Lower leg skin (tissue), 4 donors: ENCODE measurements around the gene MRTO4. TPM values are rescaled to one million over a fixed set of nuclear protein-coding genes. Genes with fewer than 3 reads are reported as not detected.
"Not testable (repeated sequence)": the region's sequence is repeated elsewhere in the genome, so short reads cannot be mapped to it uniquely, and the experiment has no call there.

ENCODE experiments used
- DNase-seq, 2 donors: peaks; one replicate each; pipeline ENCODE4 v3.0.0-alpha.2; 2019; ENCODE audit warnings: low spot score in 2 of 2
- H3K4me3 ChIP-seq: fragments of 200-600 bp; sonication (generic); 2 replicates; pipeline ENCODE4 v1.5.1; 2017; ENCODE audit warnings: mild to moderate bottlenecking, low read depth; ENCODE audit not compliant: poor library complexity, severe bottlenecking
- POLR2A ChIP-seq, 2 donors: fragments of 450-650 bp; IDR thresholded peaks; one replicate each; pipeline ENCODE4 v1.6.1; 2016 to 2017; ENCODE audit warnings: antibody characterized with exemption in 2 of 2, mild to moderate bottlenecking in 1 of 2, moderate library complexity in 1 of 2
- WGBS, 2 donors: methylation state at CpG; one replicate each; pipeline ENCODE4 v1.1.5; 2018; 5-methylcytosine and 5-hydroxymethylcytosine counted together
- intact Hi-C: fragments of 100-400 bp; cut with DNase I; formaldehyde crosslinking; loops from one replicate; pipeline ENCODE4 v1.15.0; 2023; ENCODE audit warnings: low total_unique reads
- total RNA-seq, 4 donors: library from RNA; depleted of rRNA; stranded (reverse); fragments of >200 nt; gene quantifications; one replicate each; pipeline ENCODE4 v1.1.0, GENCODE V29; 2016
- TF ChIP-seq, protein P1 (sequence below), 3 donors: fragments of 450-650 bp; IDR thresholded peaks; one replicate each; pipeline ENCODE4 v1.5.1; 2016; ENCODE audit warnings: antibody characterized with exemption in 3 of 3, mild to moderate bottlenecking in 3 of 3, moderate library complexity in 2 of 3

Gene MRTO4
- total RNA-seq, 4 donors from 2014 or later: 12.4 to 26.4 (median 20.9) TPM

DNA sequence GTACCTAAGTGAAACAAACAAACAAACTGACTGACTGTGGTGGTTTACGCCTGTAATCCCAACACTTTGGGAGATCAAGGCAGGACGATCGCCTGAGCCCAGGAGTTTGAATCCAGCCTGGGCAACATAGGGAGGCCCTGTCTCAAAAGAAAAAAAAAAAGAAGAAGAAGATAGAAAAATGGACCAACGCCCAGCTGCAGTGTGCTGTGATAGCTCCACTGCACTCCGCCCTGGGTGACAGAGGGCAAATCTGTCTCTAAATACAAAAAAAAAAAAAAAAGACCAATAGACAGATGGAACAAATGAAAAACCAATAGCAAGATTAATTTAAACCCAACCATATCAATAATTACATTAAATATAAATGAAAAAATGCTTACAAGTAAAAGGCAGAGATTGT, 23.0 kb downstream of the MRTO4 start:
- WGBS, 2 donors: 90 to 92% methylated on average over 5 of the region's 5 CpGs
- TF ChIP-seq, protein P1, sequence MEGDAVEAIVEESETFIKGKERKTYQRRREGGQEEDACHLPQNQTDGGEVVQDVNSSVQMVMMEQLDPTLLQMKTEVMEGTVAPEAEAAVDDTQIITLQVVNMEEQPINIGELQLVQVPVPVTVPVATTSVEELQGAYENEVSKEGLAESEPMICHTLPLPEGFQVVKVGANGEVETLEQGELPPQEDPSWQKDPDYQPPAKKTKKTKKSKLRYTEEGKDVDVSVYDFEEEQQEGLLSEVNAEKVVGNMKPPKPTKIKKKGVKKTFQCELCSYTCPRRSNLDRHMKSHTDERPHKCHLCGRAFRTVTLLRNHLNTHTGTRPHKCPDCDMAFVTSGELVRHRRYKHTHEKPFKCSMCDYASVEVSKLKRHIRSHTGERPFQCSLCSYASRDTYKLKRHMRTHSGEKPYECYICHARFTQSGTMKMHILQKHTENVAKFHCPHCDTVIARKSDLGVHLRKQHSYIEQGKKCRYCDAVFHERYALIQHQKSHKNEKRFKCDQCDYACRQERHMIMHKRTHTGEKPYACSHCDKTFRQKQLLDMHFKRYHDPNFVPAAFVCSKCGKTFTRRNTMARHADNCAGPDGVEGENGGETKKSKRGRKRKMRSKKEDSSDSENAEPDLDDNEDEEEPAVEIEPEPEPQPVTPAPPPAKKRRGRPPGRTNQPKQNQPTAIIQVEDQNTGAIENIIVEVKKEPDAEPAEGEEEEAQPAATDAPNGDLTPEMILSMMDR (IDR thresholded peaks at IDR 0.05): no peak
- no peak for TF ChIP-seq POLR2A (IDR thresholded peaks at IDR 0.05)
- DNase-seq: no peak
- H3K4me3 ChIP-seq: no peak overlapping the region
- intact Hi-C loops: no loop called here

DNA sequence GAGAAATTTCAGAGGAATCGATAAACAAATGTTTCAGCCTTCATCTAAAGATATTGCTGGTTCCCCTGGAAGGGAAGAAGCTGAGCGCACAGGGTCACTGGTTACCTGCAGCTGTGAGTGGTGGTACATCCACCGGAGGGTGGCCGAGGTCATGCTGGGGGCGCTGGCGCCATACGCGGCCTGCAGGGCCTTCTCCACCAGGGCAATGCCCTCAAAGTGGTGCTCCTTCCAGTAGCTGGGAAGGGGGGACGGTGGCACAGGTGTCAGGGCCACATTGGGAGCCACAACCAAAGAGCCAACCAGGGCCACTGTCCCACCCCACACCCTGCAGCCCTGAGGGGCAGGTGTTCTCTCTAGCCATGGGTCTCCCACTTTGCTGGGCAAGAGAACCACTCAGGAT, 32.3 kb downstream of the MRTO4 start:
- WGBS, 2 donors: 96% methylated on average over 9 of the region's 9 CpGs
- no peak overlapping the region for H3K4me3 ChIP-seq

DNA sequence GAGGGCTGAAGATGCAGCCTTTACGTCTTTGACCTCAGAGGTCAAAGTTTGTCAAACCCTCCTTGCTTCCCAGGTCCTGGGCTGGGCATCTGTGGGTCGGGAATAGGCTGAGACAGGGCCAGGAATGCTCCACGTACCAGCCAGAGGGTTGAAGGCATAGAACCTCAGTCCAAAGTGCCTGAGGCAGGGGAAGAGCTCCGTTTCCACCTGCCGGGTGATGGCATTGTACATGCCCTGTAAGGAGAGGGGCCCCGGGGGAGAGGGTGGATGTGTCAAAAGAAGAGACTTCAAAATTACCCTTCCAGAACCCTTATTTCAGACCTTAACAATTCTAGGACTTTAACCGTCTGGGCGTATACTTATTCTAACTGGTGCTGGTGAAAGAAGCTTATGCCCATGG, 33.3 kb downstream of the MRTO4 start:
- TF ChIP-seq, protein P1 (IDR thresholded peaks at IDR 0.05): no peak
- no peak for TF ChIP-seq POLR2A (IDR thresholded peaks at IDR 0.05)
- 61 to 75% methylated on average over 8 of the region's 8 CpGs for WGBS, 2 donors
- DNase-seq: no peak
- intact Hi-C loops: no loop called here
- H3K4me3 ChIP-seq: no peak overlapping the region

More for the DNA sequence above, 32.3 kb downstream of the MRTO4 start:
- TF ChIP-seq POLR2A (IDR thresholded peaks at IDR 0.05): no peak
- TF ChIP-seq, protein P1 (IDR thresholded peaks at IDR 0.05): no peak
- DNase-seq: no peak
- intact Hi-C loops: no loop called here

DNA sequence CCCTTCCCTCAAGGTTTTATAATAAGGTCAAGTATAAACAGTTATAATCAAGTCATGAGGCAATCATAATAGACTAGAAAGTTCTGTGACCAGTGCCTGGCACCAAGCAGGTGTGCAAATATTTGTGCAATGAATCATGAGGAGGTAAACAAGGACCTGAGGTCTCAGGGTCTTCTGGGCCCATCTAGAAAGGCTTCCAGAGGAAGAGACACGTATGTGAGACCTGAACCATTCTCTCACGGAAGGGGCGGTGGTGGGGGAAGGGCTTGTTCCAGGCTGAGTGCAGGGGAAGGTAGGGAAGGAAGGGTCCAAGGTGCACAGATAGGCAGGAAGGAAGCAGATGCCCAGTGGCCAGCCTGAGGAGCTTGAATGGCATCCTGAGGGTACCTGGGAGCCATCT, 33.8 kb downstream of the MRTO4 start:
- H3K4me3 ChIP-seq, DNase-seq, intact Hi-C loops: not testable (repeated sequence)
- WGBS, 2 donors: 90 to 98% methylated on average over 3 of the region's 3 CpGs

DNA sequence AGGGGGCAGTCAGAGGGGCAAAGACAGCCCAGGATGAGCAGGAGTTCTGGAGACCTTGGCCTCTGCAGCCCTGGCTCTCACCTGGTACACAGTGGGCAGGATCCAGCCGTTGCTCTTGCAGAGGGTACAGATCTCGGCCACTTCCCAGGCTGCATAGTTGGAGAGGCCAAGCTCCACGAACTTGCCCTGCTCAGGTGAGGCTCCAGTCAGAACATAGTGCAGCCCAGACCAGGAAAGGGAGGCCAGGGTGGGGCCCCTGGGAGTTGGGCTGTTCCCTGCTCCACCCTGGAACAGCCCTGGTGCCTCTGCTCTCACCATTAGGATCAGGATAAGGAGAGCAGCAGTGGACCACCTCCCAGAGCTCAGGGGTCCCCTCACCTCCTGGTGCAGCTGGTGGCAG, 34.2 kb downstream of the MRTO4 start:
- 89 to 92% methylated on average over 2 to 3 of the region's 3 CpGs for WGBS, 2 donors
- H3K4me3 ChIP-seq, DNase-seq, intact Hi-C loops: not testable (repeated sequence)

DNA sequence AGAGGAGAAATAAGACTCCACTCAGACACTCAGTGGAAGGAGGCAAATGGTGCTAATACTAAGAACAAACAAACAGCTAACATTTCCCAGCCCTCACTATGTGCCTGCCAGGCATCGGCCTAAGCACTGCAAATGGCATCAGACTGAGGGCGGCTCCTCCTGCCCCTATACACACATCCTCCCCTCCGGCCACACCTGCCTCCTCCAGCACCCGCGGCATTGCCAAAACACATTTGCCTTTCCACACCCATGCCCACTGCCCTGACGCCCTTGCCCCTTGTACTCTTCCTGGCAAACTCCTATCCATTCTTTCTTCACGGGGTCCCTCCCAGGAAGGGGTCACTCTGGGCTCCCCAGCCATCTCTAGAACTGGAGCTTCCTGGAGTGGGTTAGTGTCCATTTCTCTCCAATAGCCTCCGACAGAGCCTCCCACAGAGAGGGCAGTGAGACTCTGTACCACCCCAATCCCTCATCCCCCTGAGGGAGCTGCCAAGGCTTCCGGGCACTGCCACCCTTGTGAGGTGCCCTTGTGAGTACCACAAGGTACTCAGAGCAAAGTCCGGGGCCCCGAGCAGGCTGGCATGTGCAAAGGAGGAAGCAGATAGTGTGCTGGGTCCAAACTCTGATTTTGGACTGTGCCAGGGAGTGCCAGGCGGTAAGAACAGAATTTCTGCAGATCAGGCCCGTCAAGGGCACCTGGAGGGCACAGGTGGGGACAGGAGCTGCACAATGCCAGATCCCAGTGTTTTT, 36.0 kb downstream of the MRTO4 start:
- DNase-seq: no peak
- no peak for TF ChIP-seq POLR2A (IDR thresholded peaks at IDR 0.05)
- TF ChIP-seq, protein P1 (IDR thresholded peaks at IDR 0.05): no peak
- no peak overlapping the region for H3K4me3 ChIP-seq
- intact Hi-C loops: no loop called here
- WGBS, 2 donors: 83 to 88% methylated on average over 13 of the region's 13 CpGs

DNA sequence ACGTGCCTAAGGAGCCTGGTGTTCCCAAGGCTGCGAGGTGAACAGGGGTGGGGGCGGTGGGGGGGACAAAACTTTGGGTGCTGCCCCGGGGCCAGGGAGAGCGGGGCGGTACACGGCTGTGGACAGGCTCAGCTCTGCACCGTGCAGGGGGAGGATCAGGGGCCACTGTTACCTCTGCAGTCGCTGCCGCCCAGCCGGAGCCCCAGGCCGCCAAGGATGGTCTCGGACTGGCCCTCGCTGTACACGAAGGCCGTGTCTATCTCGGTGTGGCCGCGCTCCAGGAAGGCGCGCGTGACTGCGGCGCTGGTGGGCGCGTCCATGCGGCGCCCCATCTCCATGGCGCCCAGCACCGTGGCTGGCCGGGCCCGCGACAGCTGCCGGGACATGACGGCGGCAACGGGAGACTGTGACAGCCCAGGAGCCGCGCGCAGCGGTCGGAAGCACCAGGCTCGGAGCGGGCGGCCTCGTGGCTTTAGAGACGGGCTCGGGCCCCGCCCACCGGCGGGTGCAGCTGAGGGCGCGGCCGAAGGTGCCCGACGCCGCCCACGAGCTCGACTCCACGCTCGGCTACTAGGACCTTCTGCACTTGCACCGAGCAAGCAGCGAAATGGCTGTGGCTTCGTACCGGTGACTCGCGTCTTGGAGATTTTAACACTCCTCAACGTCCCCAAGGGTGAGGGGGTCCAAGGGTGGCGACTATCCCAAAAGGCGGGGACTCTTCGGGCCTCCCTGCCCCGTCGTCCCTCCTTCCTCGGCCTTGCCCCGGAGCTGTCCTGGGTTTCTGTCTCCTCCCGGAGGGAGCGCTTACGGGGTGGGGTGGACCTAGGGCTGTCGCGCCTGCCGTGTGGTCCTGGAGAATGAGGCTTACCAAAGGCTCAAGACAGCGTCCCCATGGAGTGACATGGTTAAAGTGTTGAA, 37.0 kb downstream of the MRTO4 start, which contains the start of gene AKR7A3:
Gene AKR7A3, minus strand, starts transcription at position 447 of the 918 bp plus-strand sequence. Its CDS starts 61 bp downstream, at position 386.
- 15 to 21% methylated on average over 34 to 54 of the region's 82 CpGs for WGBS, 2 donors
- H3K4me3 ChIP-seq: peak within 1 kb of the TSS; percentile 32
- DNase-seq: peak; percentile 35 to 91
- intact Hi-C loops: not testable (repeated sequence)
